Parathyroid adenoma (tissue), 2 donors: ENCODE measurements around the gene ADM.
A peak's percentile ranks its signal among the peaks of the same experiment; 100 is the strongest.

ENCODE experiments used
- H2AFZ ChIP-seq: fragments of 300-600 bp; sonication (generic); one replicate; pipeline ENCODE4 v1.7.0; 2017; ENCODE audit warnings: antibody characterized with exemption, mild to moderate bottlenecking
- H3K27ac ChIP-seq: fragments of 300-600 bp; sonication (generic); one replicate; pipeline ENCODE4 v1.7.0; 2017
- H3K27me3 ChIP-seq: fragments of 300-600 bp; sonication (generic); one replicate; pipeline ENCODE4 v1.7.0; 2017; ENCODE audit warnings: low read length; ENCODE audit not compliant: control insufficient read depth, insufficient read depth
- H3K36me3 ChIP-seq: fragments of 300-600 bp; sonication (generic); one replicate; pipeline ENCODE4 v1.7.0; 2017; ENCODE audit warnings: low read length; ENCODE audit not compliant: control insufficient read depth, insufficient read depth
- H3K4me1 ChIP-seq: fragments of 300-600 bp; sonication (generic); one replicate; pipeline ENCODE4 v1.7.0; 2017; ENCODE audit warnings: control low read depth
- H3K4me2 ChIP-seq: fragments of 300-600 bp; sonication (generic); one replicate; pipeline ENCODE4 v1.7.0; 2017; ENCODE audit warnings: low read length
- H3K4me3 ChIP-seq: fragments of 300-600 bp; sonication (generic); one replicate; pipeline ENCODE4 v1.7.0; 2017; ENCODE audit warnings: low read depth, low read length
- H3K79me2 ChIP-seq: fragments of 300-600 bp; sonication (generic); one replicate; pipeline ENCODE4 v1.7.0; 2017; ENCODE audit warnings: control low read depth
- H3K9ac ChIP-seq: fragments of 300-600 bp; sonication (generic); one replicate; pipeline ENCODE4 v1.7.0; 2017; ENCODE audit warnings: mild to moderate bottlenecking
- H3K9me3 ChIP-seq: fragments of 300-600 bp; sonication (generic); one replicate; pipeline ENCODE4 v1.7.0; 2017; ENCODE audit warnings: low read length; ENCODE audit not compliant: control insufficient read depth
- CTCF ChIP-seq: fragments of 300-600 bp; sonication (generic); IDR thresholded peaks from one replicate; pipeline ENCODE4 v1.7.0; 2017; ENCODE audit warnings: antibody characterized with exemption, mild to moderate bottlenecking
- donor health status: primary hyperparathyroidism.

Gene ADM

GRCh38 chr11:10288881-10289764 lies 15.8 kb upstream of the ADM start:
- Histone ChIP-seq H3K79me2 (peaks cover 18% of the 10 kb centered on the region), H3K4me2 (no peak overlapping the region), H3K4me3 (no peak overlapping the region), H3K36me3 (no peaks in the 10 kb centered on the region), H3K27ac (no peak overlapping the region), H3K9ac (no peak overlapping the region), H2AFZ (no peak overlapping the region), H3K27me3 (no peaks in the 10 kb centered on the region), H3K9me3 (no peaks in the 10 kb centered on the region), H3K4me1 (peaks cover 2% of the 10 kb centered on the region)
- no peak for TF ChIP-seq CTCF

DNA sequence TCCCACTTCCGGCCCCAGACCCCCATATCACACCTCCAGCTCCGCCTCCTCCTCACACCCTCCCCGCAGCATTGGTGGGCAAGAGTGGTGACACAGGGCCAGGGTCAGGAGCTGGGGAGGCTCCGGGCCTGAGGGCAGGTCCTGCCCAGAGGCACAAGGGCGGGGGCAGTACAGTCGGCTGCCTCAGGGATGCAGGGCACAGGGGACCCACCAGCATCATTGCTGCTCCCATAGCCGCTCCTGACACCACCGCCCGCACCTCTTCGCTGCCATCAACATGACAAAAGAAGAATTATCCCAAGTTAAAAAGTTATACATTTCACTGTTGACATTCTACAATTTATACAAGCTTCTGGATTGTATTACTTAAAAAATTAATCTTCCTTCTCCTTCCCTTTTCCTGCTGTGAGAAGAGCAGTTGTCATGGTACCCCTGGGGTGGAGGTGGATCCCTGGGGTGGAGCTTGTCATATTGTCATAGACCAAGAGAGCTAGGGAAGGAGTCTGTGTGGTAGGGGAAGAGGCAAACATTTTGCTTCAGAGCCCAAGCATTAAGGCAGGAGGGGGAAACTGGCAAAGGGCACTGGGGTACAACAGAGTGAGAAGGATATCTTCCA lies 15.0 kb upstream of the ADM start:
- no peak for TF ChIP-seq CTCF
- H3K4me2 ChIP-seq, result no peak overlapping the region
- no peak overlapping the region for H3K9ac ChIP-seq
- H3K79me2 ChIP-seq, result peaks cover 16% of the 10 kb centered on the region
- H3K9me3 ChIP-seq, result no peaks in the 10 kb centered on the region
- H2AFZ ChIP-seq, result no peak overlapping the region
- no peak overlapping the region for H3K4me3 ChIP-seq
- H3K4me1 ChIP-seq, result peaks cover 2% of the 10 kb centered on the region
- no peak overlapping the region for H3K27ac ChIP-seq
- H3K36me3 ChIP-seq, result no peaks in the 10 kb centered on the region
- no peaks in the 10 kb centered on the region for H3K27me3 ChIP-seq

DNA sequence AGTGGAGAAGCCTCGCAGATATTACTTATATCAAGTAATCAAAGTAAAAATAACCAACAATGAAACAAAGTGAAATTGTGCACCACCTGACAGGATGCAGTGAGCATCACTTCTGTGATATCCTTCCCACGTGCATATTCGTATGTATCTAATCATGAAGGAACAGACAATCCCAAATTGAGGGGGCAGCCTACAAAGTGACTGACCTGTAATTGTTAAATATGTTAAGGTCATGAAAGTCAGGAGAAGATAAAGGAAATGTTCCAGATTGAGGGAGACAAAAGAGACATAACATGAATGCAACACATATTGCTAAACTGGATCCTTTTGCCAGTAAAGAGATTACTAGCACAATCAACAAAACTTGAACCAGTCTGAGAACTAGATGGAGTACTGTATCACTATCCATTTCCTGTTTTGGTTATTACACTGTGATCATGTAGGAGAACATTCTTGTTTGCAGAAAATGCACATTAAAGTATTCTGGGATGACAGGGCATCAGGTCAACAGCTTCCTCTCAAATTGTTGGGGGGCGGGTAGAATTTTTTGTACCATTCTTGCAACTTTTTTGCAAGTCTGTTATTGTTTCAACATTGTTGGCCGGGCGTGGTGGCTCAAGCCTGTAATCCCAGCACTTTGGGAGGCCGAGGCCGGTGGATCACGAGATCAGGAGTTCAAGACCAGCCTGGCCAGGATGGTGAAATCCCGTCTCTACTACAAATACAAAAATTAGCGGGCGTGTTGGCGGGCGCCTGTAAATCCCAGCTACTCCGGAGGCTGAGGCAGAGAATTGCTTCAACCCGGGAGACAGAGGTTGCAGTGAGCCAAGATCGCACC lies 12.9 kb upstream of the ADM start:
- Histone ChIP-seq H3K36me3 (no peaks in the 10 kb centered on the region), H3K4me2 (no peak overlapping the region), H3K4me1 (peaks cover 2% of the 10 kb centered on the region), H3K27me3 (no peaks in the 10 kb centered on the region), H3K9me3 (no peaks in the 10 kb centered on the region), H3K4me3 (no peak overlapping the region), H3K9ac (no peak overlapping the region), H3K79me2 (peaks cover 13% of the 10 kb centered on the region), H2AFZ (no peak overlapping the region), H3K27ac (no peak overlapping the region)
- no peak for TF ChIP-seq CTCF

DNA sequence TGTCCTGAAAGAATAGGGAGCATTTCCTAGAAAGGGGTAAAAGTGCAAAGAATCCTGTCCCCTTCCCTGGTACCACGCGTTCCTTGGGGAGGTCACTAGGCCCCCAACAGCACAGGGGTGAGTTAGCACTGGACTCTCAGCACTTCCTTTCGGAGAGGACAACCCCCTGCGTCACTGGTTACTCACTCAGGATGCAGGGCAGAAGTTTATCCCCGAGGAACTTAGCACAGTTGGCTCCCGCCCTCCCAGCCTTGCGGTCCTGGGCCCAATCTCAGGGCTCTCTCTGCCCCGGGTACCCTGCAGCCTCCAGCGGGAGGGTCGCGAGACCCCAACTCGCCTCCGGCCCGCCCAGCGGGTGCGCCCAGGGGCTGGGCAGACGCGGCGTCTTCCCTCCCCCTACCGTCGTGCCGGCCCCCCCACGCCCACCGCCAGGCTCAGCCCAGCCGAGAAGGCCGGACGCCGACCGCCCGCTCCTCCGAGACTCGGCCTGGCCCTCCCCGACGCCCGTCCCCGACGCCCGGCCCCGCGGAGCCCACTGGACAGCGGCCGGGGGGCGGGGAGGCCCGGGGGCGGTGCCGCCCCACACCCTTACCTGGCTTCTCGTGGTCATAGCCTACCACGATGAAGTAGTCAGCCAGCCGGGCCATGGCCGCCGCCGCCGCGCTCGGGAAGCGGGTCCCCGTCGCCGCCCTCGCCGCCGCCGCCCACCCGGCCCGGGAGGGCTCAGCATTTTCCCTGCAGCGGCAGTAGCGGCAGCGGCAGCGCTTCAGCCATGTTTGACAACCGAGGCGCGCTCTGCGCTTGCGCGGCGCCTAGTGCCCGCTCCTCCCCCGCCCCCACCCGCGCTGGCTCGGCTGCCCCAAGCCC lies 11.2 kb upstream of the ADM start, which contains the start of gene SBF2:
TSS of gene SBF2 (minus strand) at position 797 of the 867 bp plus-strand sequence. CDS start at position 647, 150 bp downstream.
- peak within 1 kb of the TSS; percentile 72 for H3K4me2 ChIP-seq
- H3K9ac ChIP-seq, result peak within 1 kb of the TSS; percentile 84
- H3K4me3 ChIP-seq, result peak within 1 kb of the TSS; percentile 70
- H3K27me3 ChIP-seq, result no peaks in the 10 kb centered on the region
- no peaks in the 10 kb centered on the region for H3K36me3 ChIP-seq
- peaks cover 13% of the 10 kb centered on the region for H3K79me2 ChIP-seq
- H2AFZ ChIP-seq, result peak within 1 kb of the TSS; percentile 86
- TF ChIP-seq CTCF, result no peak
- peak within 1 kb of the TSS; percentile 96 for H3K27ac ChIP-seq
- peaks cover 2% of the 10 kb centered on the region for H3K4me1 ChIP-seq
- no peaks in the 10 kb centered on the region for H3K9me3 ChIP-seq
